Measurements from ENCODE around the gene MAGEA9.
"Not testable (repeated sequence)": the region's sequence is repeated elsewhere in the genome, so short reads cannot be mapped to it uniquely, and the experiment has no call there.

The MAGEA9 gene

GRCh38 chrX:149781727-149782126 is at the start of gene MAGEA9:
Gene MAGEA9, plus strand, starts transcription at chrX:149781930. Its CDS starts 4,281 bp downstream, at chrX:149786211.
- not testable (repeated sequence) for DNase-seq (ENCODE audit: low spot score)

GRCh38 chrX:149742269-149742668 is 39.5 kb upstream of the MAGEA9 start:
- not testable (repeated sequence) for DNase-seq (ENCODE audit: low spot score)

- DNase-seq (ENCODE audit: low spot score) = not testable (repeated sequence)
Measured at GRCh38 chrX:149746390-149747007, 35.2 kb upstream of the MAGEA9 start.

GRCh38 chrX:149757206-149758067 is 24.3 kb upstream of the MAGEA9 start:
- no peak for DNase-seq (ENCODE audit: low spot score)

GRCh38 chrX:149758068-149758714 is 23.5 kb upstream of the MAGEA9 start:
- DNase-seq (ENCODE audit: low spot score) = no peak

GRCh38 chrX:149758715-149759078 is 23.0 kb upstream of the MAGEA9 start:
- not testable (repeated sequence) for DNase-seq (ENCODE audit: low spot score)

- no peak for DNase-seq (ENCODE audit: low spot score)
Measured at GRCh38 chrX:149759824-149760223, 21.9 kb upstream of the MAGEA9 start.

- DNase-seq (ENCODE audit: low spot score) = no peak
Measured at GRCh38 chrX:149760965-149761364, 20.8 kb upstream of the MAGEA9 start.

- not testable (repeated sequence) for DNase-seq (ENCODE audit: low spot score)
Measured at GRCh38 chrX:149761858-149762674, 19.7 kb upstream of the MAGEA9 start.

GRCh38 chrX:149762696-149763614 is 18.8 kb upstream of the MAGEA9 start:
- DNase-seq (ENCODE audit: low spot score) = no peak

GRCh38 chrX:149770344-149770743 is 11.4 kb upstream of the MAGEA9 start:
- DNase-seq (ENCODE audit: low spot score) = not testable (repeated sequence)

GRCh38 chrX:149773026-149773425 is 8.7 kb upstream of the MAGEA9 start:
- DNase-seq (ENCODE audit: low spot score) = not testable (repeated sequence)

GRCh38 chrX:149773768-149774167 is 8.0 kb upstream of the MAGEA9 start, which contains the start of gene HSFX1:
Gene HSFX1, plus strand, starts transcription at chrX:149774068. Its CDS starts 614 bp downstream, at chrX:149774682.
- DNase-seq (ENCODE audit: low spot score) = not testable (repeated sequence)

- DNase-seq (ENCODE audit: low spot score) = not testable (repeated sequence)
Measured at GRCh38 chrX:149777999-149778398, 3.7 kb upstream of the MAGEA9 start.

GRCh38 chrX:149795531-149795930 is 13.8 kb downstream of the MAGEA9 start:
- not testable (repeated sequence) for DNase-seq (ENCODE audit: low spot score)

- no peak for DNase-seq (ENCODE audit: low spot score)
Measured at GRCh38 chrX:149799095-149799714, 17.5 kb downstream of the MAGEA9 start.

- no peak for DNase-seq (ENCODE audit: low spot score)
Measured at GRCh38 chrX:149799938-149800337, 18.2 kb downstream of the MAGEA9 start.

- no peak for DNase-seq (ENCODE audit: low spot score)
Measured at GRCh38 chrX:149803458-149804062, 21.8 kb downstream of the MAGEA9 start.

- no peak for DNase-seq (ENCODE audit: low spot score)
Measured at GRCh38 chrX:149804102-149804501, 22.4 kb downstream of the MAGEA9 start.

Data from germinal center (tissue), 1 donor.